ENCODE measurements around the gene SLC35D2. TPM values are rescaled to one million over a fixed set of nuclear protein-coding genes. Genes with fewer than 3 reads are reported as not detected.
"Not testable (repeated sequence)": the region's sequence is repeated elsewhere in the genome, so short reads cannot be mapped to it uniquely, and the experiment has no call there.

Gene SLC35D2
- polyA plus RNA-seq, 1 donor from 2014 or later, result 0.07 TPM

DNA sequence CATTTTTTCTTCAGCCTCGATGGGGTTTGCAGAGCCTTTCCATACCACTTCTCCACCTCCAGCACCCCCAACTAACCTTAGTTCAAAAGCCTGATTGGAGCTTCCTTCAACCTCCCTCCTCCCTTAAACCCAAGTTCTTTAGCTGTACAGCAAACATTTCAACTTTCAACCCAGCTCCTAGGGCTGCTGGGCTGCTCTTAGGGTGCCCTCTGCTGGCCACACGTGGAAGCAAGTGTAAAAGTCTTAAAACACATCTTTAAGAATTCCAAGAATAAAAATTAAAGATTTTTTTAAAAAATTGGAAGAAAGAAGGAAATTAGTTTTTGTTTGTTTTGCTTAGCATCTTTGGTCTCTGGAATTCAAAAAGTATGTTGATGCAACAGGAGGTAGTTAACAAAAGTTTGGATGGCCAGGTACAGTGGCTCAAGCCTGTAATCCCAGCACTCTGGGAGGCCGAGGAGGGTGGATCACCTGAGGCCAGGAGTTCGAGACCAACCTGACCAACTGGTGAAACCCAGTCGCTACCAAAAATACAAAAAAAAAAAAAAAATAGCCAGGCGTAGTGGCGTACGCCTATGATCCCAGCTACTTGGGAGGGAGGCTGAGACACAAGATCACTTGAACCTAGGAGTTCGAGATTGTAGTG, 66.1 kb downstream of the SLC35D2 start:
- H3K79me2 ChIP-seq (replicated peaks; ENCODE audit: insufficient read depth, low read length), result no peaks in the 10 kb centered on the region
- H3K9me2 ChIP-seq (ENCODE audit: insufficient read depth, low read length), result no peaks in the 10 kb centered on the region
- TF ChIP-seq RAD21 (conservative IDR thresholded peaks at IDR 0.05) (peak; percentile 90), EP300 (conservative IDR thresholded peaks at IDR 0.05; ENCODE audit: poor library complexity, severe bottlenecking) (no peak), SMC3 (conservative IDR thresholded peaks at IDR 0.05; ENCODE audit: poor library complexity) (peak; percentile 84)
- TF ChIP-seq, protein P1, sequence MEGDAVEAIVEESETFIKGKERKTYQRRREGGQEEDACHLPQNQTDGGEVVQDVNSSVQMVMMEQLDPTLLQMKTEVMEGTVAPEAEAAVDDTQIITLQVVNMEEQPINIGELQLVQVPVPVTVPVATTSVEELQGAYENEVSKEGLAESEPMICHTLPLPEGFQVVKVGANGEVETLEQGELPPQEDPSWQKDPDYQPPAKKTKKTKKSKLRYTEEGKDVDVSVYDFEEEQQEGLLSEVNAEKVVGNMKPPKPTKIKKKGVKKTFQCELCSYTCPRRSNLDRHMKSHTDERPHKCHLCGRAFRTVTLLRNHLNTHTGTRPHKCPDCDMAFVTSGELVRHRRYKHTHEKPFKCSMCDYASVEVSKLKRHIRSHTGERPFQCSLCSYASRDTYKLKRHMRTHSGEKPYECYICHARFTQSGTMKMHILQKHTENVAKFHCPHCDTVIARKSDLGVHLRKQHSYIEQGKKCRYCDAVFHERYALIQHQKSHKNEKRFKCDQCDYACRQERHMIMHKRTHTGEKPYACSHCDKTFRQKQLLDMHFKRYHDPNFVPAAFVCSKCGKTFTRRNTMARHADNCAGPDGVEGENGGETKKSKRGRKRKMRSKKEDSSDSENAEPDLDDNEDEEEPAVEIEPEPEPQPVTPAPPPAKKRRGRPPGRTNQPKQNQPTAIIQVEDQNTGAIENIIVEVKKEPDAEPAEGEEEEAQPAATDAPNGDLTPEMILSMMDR (IDR thresholded peaks at IDR 0.05; ENCODE audit: poor library complexity, severe bottlenecking), result peak; percentile 86
- H3K27me3 ChIP-seq (ENCODE audit: insufficient read depth, low read depth, low read length), result no peaks in the 10 kb centered on the region
- no peaks in the 10 kb centered on the region for H3F3A ChIP-seq (ENCODE audit: insufficient read depth, low read length, poor library complexity, severe bottlenecking)
- H3K4me2 ChIP-seq (ENCODE audit: low read length), result no peak overlapping the region
- H3K27ac ChIP-seq (ENCODE audit: low read length), result no peak overlapping the region
- no peak overlapping the region for H2AFZ ChIP-seq (ENCODE audit: low read depth, low read length)
- no peaks in the 10 kb centered on the region for H3K9me3 ChIP-seq (ENCODE audit: low read length)
- H3K36me3 ChIP-seq (ENCODE audit: insufficient read depth, low read length), result no peaks in the 10 kb centered on the region
- H4K20me1 ChIP-seq (ENCODE audit: insufficient read depth), result no peaks in the 10 kb centered on the region
- H3K9ac ChIP-seq (ENCODE audit: low read length), result no peak overlapping the region
- H3K4me3 ChIP-seq (ENCODE audit: low read length), result no peak overlapping the region

DNA sequence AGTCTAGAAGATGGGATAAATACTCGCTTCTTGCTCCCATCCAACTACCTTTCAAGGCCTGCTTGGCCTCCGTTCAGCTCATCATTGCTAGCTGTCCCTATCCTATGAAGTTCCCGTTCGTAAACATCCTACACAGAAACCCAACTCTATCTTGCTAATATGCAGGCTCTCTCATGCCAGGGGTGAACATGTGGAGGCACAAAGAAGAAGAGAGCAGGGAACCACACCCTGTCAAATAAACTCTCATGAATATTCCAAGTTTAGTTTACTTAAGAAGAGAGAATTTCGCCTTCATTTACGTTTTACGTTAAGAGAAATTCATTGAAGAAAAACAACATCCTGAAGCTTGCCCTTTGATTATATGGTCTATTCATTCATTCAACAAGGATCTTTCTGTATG, 73.7 kb downstream of the SLC35D2 start:
- no peaks in the 10 kb centered on the region for H3F3A ChIP-seq (ENCODE audit: insufficient read depth, low read length, poor library complexity, severe bottlenecking)
- no peak for TF ChIP-seq RAD21 (conservative IDR thresholded peaks at IDR 0.05)
- TF ChIP-seq, protein P2, sequence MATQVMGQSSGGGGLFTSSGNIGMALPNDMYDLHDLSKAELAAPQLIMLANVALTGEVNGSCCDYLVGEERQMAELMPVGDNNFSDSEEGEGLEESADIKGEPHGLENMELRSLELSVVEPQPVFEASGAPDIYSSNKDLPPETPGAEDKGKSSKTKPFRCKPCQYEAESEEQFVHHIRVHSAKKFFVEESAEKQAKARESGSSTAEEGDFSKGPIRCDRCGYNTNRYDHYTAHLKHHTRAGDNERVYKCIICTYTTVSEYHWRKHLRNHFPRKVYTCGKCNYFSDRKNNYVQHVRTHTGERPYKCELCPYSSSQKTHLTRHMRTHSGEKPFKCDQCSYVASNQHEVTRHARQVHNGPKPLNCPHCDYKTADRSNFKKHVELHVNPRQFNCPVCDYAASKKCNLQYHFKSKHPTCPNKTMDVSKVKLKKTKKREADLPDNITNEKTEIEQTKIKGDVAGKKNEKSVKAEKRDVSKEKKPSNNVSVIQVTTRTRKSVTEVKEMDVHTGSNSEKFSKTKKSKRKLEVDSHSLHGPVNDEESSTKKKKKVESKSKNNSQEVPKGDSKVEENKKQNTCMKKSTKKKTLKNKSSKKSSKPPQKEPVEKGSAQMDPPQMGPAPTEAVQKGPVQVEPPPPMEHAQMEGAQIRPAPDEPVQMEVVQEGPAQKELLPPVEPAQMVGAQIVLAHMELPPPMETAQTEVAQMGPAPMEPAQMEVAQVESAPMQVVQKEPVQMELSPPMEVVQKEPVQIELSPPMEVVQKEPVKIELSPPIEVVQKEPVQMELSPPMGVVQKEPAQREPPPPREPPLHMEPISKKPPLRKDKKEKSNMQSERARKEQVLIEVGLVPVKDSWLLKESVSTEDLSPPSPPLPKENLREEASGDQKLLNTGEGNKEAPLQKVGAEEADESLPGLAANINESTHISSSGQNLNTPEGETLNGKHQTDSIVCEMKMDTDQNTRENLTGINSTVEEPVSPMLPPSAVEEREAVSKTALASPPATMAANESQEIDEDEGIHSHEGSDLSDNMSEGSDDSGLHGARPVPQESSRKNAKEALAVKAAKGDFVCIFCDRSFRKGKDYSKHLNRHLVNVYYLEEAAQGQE (IDR thresholded peaks at IDR 0.05; ENCODE audit: borderline replicate concordance), result no peak
- TF ChIP-seq, protein P1 (IDR thresholded peaks at IDR 0.05; ENCODE audit: poor library complexity, severe bottlenecking), result no peak
- no peak for TF ChIP-seq EP300 (conservative IDR thresholded peaks at IDR 0.05; ENCODE audit: poor library complexity, severe bottlenecking)
- no peak for TF ChIP-seq POLR2AphosphoS5 (IDR thresholded peaks at IDR 0.05)
- no peak for TF ChIP-seq EZH2 (IDR thresholded peaks at IDR 0.05; ENCODE audit: borderline replicate concordance, insufficient read depth, low read length, poor library complexity, severe bottlenecking)
- TF ChIP-seq SMC3 (conservative IDR thresholded peaks at IDR 0.05; ENCODE audit: poor library complexity), result no peak
- TF ChIP-seq MXI1 (conservative IDR thresholded peaks at IDR 0.05; ENCODE audit: poor library complexity, severe bottlenecking), result no peak
- TF ChIP-seq TAF1 (IDR thresholded peaks at IDR 0.05; ENCODE audit: low read depth), result no peak
- H3K27ac ChIP-seq (ENCODE audit: low read length), result no peak overlapping the region
- no peaks in the 10 kb centered on the region for H3K27me3 ChIP-seq (ENCODE audit: insufficient read depth, low read depth, low read length)
- H2AFZ ChIP-seq (ENCODE audit: low read depth, low read length), result no peak overlapping the region
- no peaks in the 10 kb centered on the region for H3K36me3 ChIP-seq (ENCODE audit: insufficient read depth, low read length)
- H3K9me2 ChIP-seq (ENCODE audit: insufficient read depth, low read length), result no peaks in the 10 kb centered on the region
- H3K4me2 ChIP-seq (ENCODE audit: low read length), result no peak overlapping the region
- no peaks in the 10 kb centered on the region for H4K20me1 ChIP-seq (ENCODE audit: insufficient read depth)
- H3K9me3 ChIP-seq (ENCODE audit: low read length), result no peaks in the 10 kb centered on the region
- H3K9ac ChIP-seq (ENCODE audit: low read length), result no peak overlapping the region
- H3K4me3 ChIP-seq (ENCODE audit: low read length), result no peak overlapping the region
- H3K79me2 ChIP-seq (replicated peaks; ENCODE audit: insufficient read depth, low read length), result no peaks in the 10 kb centered on the region

DNA sequence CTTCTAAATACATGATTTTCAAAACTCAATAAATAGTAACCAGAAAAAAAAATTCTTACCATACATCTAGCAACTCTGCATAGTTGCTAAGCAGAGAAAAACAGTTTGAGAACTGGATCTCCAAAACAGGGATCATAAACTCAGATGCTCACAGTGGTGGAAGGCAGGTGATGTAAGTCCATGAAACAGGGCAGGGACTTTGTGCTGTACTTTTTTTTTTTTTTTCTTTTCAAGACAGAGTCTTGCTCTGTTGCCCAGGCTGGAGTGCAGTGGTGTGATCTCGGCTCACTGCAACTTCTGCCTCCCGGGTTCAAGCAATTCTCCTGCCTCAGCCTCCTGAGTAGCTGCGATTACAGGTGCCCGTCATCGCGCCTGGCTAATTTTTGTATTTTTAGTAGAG, 76.6 kb downstream of the SLC35D2 start:
- not testable (repeated sequence) for H3K9ac ChIP-seq (ENCODE audit: low read length); H3K4me3 ChIP-seq (ENCODE audit: low read length); H3K36me3 ChIP-seq (ENCODE audit: insufficient read depth, low read length); H2AFZ ChIP-seq (ENCODE audit: low read depth, low read length); H3K4me2 ChIP-seq (ENCODE audit: low read length); H3K79me2 ChIP-seq (replicated peaks; ENCODE audit: insufficient read depth, low read length); H3K9me3 ChIP-seq (ENCODE audit: low read length); H4K20me1 ChIP-seq (ENCODE audit: insufficient read depth); H3F3A ChIP-seq (ENCODE audit: insufficient read depth, low read length, poor library complexity, severe bottlenecking); H3K27ac ChIP-seq (ENCODE audit: low read length); H3K9me2 ChIP-seq (ENCODE audit: insufficient read depth, low read length); H3K27me3 ChIP-seq (ENCODE audit: insufficient read depth, low read depth, low read length)
